ENCODE results near the gene CDK5RAP1.
"Not testable (repeated sequence)": the region's sequence is repeated elsewhere in the genome, so short reads cannot be mapped to it uniquely, and the experiment has no call there.

CDK5RAP1 gene

GRCh38 chr20:33401921-33402369, 626 bp upstream of the CDK5RAP1 start:
- peak overlapping the region in 9 of 11 experiments; percentile 72 to 88 (median 83); a peak in 16 of 22 replicates for H3K27ac ChIP-seq
- peak overlapping the region; percentile 67 to 99 (median 94) for H3K4me2 ChIP-seq
- no peaks in the 10 kb centered on the region for H3K27me3 ChIP-seq
- H3K9me3 ChIP-seq (replicated peaks in 1 of 11) = no peaks in the 10 kb centered on the region; a peak in 1 of 22 replicates
- H3K4me3 ChIP-seq = peak overlapping the region; percentile 86 to 100 (median 98)
- H4K20me1 ChIP-seq = peaks cover 0 to 43% (median 37%) of the 10 kb centered on the region in 11 experiments; a peak in 16 of 22 replicates
- peaks cover 26 to 42% (median 36%) of the 10 kb centered on the region in 10 experiments for H3K4me1 ChIP-seq
- peaks cover 8 to 36% (median 13%) of the 10 kb centered on the region in 11 experiments; a peak in 19 of 22 replicates for H3K36me3 ChIP-seq
- H3K9ac ChIP-seq = peak overlapping the region; percentile 87 to 94 (median 89)
- no peak for TF ChIP-seq Cebpa-rat (IDR thresholded peaks at IDR 0.05)

GRCh38 chr20:33400812-33401183, 521 bp downstream of the CDK5RAP1 start:
- peak overlapping the region; percentile 86 to 100 (median 98) for H3K4me3 ChIP-seq
- H4K20me1 ChIP-seq = peaks cover 0 to 53% (median 46%) of the 10 kb centered on the region in 11 experiments; a peak in 16 of 22 replicates
- no peaks in the 10 kb centered on the region; a peak in 1 of 22 replicates for H3K9me3 ChIP-seq (replicated peaks in 1 of 11)
- peaks cover 18 to 45% (median 25%) of the 10 kb centered on the region in 11 experiments; a peak in 21 of 22 replicates for H3K36me3 ChIP-seq
- no peaks in the 10 kb centered on the region for H3K27me3 ChIP-seq
- H3K4me1 ChIP-seq = peaks cover 23 to 33% (median 29%) of the 10 kb centered on the region in 10 experiments
- peak overlapping the region; percentile 83 to 99 (median 95) for H3K4me2 ChIP-seq
- TF ChIP-seq Cebpa-rat (IDR thresholded peaks at IDR 0.05) = no peak
- peak overlapping the region; percentile 87 to 94 (median 89) for H3K9ac ChIP-seq
- peak overlapping the region; percentile 61 to 88 (median 81) for H3K27ac ChIP-seq

- Histone ChIP-seq H3K4me2 (peak overlapping the region; percentile 83 to 99 (median 95)), H3K4me3 (peak overlapping the region in 9 of 10 experiments; percentile 86 to 100 (median 97); a peak in 17 of 20 replicates), H3K9me3 (replicated peaks in 1 of 11) (no peaks in the 10 kb centered on the region; a peak in 1 of 22 replicates), H3K4me1 (peaks cover 23 to 36% (median 30%) of the 10 kb centered on the region in 10 experiments), H4K20me1 (peaks cover 0 to 60% (median 51%) of the 10 kb centered on the region in 11 experiments; a peak in 16 of 22 replicates), H3K36me3 (peaks cover 22 to 46% (median 34%) of the 10 kb centered on the region in 11 experiments; a peak in 20 of 22 replicates), H3K27ac (no peak overlapping the region; a peak in 1 of 22 replicates), H3K9ac (peak overlapping the region; percentile 87 to 94 (median 89); a peak in 21 of 22 replicates), H3K27me3 (no peaks in the 10 kb centered on the region)
- peak in 5 of 11 experiments; percentile 8 to 46 (median 25); a peak in 3 of 22 replicates for TF ChIP-seq Cebpa-rat (IDR thresholded peaks at IDR 0.05)
These were observed 1.4 kb downstream of the CDK5RAP1 start for GRCh38 chr20:33399924-33400323.

- Histone ChIP-seq H3K27me3 (no peaks in the 10 kb centered on the region), H3K36me3 (peaks cover 60 to 98% (median 85%) of the 10 kb centered on the region in 11 experiments), H3K4me1 (peaks cover 6 to 36% (median 25%) of the 10 kb centered on the region in 10 experiments), H3K4me2 (no peak overlapping the region), H4K20me1 (peaks cover 0 to 84% (median 53%) of the 10 kb centered on the region in 11 experiments; a peak in 16 of 22 replicates), H3K9ac (no peak overlapping the region), H3K4me3 (no peak overlapping the region), H3K9me3 (replicated peaks in 1 of 11) (peaks cover 0 to 12% (median 7%) of the 10 kb centered on the region in 11 experiments; a peak in 11 of 22 replicates), H3K27ac (no peak overlapping the region)
- no peak for TF ChIP-seq Cebpa-rat (IDR thresholded peaks at IDR 0.05)
These were observed 6.6 kb downstream of the CDK5RAP1 start for GRCh38 chr20:33394718-33395117.

GRCh38 chr20:33393609-33394008, 7.7 kb downstream of the CDK5RAP1 start:
- Histone ChIP-seq H3K4me1 (peaks cover 0 to 31% (median 19%) of the 10 kb centered on the region in 10 experiments; a peak in 14 of 20 replicates), H3K27ac (no peak overlapping the region), H3K4me2 (no peak overlapping the region), H3K36me3 (peaks cover 66 to 95% (median 88%) of the 10 kb centered on the region in 11 experiments), H3K9ac (no peak overlapping the region), H3K27me3 (no peaks in the 10 kb centered on the region), H3K4me3 (no peak overlapping the region), H3K9me3 (replicated peaks in 1 of 11) (peaks cover 0 to 18% (median 12%) of the 10 kb centered on the region in 11 experiments; a peak in 13 of 22 replicates), H4K20me1 (peaks cover 0 to 73% (median 44%) of the 10 kb centered on the region in 11 experiments; a peak in 15 of 22 replicates)
- TF ChIP-seq Cebpa-rat (IDR thresholded peaks at IDR 0.05) = no peak

GRCh38 chr20:33391722-33392415, 9.4 kb downstream of the CDK5RAP1 start:
- Histone ChIP-seq H3K36me3 (peaks cover 76 to 93% (median 88%) of the 10 kb centered on the region in 11 experiments), H3K9ac (peak overlapping the region in 5 of 11 experiments; percentile 19 to 51 (median 31); a peak in 6 of 22 replicates), H3K4me1 (peaks cover 0 to 31% (median 19%) of the 10 kb centered on the region in 10 experiments; a peak in 13 of 20 replicates), H3K4me3 (peak overlapping the region in 1 of 10 experiments; percentile 23; a peak in 1 of 20 replicates), H3K9me3 (replicated peaks in 1 of 11) (peaks cover 0 to 18% (median 12%) of the 10 kb centered on the region in 11 experiments; a peak in 13 of 22 replicates), H3K27me3 (no peaks in the 10 kb centered on the region), H4K20me1 (peaks cover 0 to 55% (median 28%) of the 10 kb centered on the region in 11 experiments; a peak in 16 of 22 replicates), H3K4me2 (peak overlapping the region in 8 of 11 experiments; percentile 48 to 94 (median 74); a peak in 16 of 22 replicates), H3K27ac (no peak overlapping the region)
- TF ChIP-seq Cebpa-rat (IDR thresholded peaks at IDR 0.05) = no peak

- not testable (repeated sequence) for H3K27ac ChIP-seq, H3K27me3 ChIP-seq, H3K4me3 ChIP-seq, H3K9ac ChIP-seq, H3K4me2 ChIP-seq
- H3K4me1 ChIP-seq = peaks cover 0 to 21% (median 16%) of the 10 kb centered on the region in 10 experiments; a peak in 13 of 20 replicates
- peaks cover 0 to 18% (median 12%) of the 10 kb centered on the region in 11 experiments; a peak in 13 of 22 replicates for H3K9me3 ChIP-seq (replicated peaks in 1 of 11)
- peaks cover 78 to 93% (median 89%) of the 10 kb centered on the region in 11 experiments for H3K36me3 ChIP-seq
- H4K20me1 ChIP-seq = peaks cover 0 to 30% (median 12%) of the 10 kb centered on the region in 11 experiments; a peak in 11 of 22 replicates
These were observed 12.0 kb downstream of the CDK5RAP1 start for GRCh38 chr20:33389326-33389725.

GRCh38 chr20:33388268-33388667, 13.1 kb downstream of the CDK5RAP1 start:
- peaks cover 79 to 93% (median 87%) of the 10 kb centered on the region in 11 experiments for H3K36me3 ChIP-seq
- H4K20me1 ChIP-seq = peaks cover 0 to 19% (median 3%) of the 10 kb centered on the region in 11 experiments; a peak in 9 of 22 replicates
- TF ChIP-seq Cebpa-rat (IDR thresholded peaks at IDR 0.05) = no peak
- no peak overlapping the region for H3K4me2 ChIP-seq
- H3K27me3 ChIP-seq = no peaks in the 10 kb centered on the region
- no peak overlapping the region for H3K9ac ChIP-seq
- peaks cover 0 to 20% (median 16%) of the 10 kb centered on the region in 10 experiments; a peak in 13 of 20 replicates for H3K4me1 ChIP-seq
- H3K9me3 ChIP-seq (replicated peaks in 1 of 11) = peaks cover 0 to 18% (median 12%) of the 10 kb centered on the region in 11 experiments; a peak in 13 of 22 replicates
- no peak overlapping the region for H3K27ac ChIP-seq
- no peak overlapping the region for H3K4me3 ChIP-seq
